GM21447 (cell line): ENCODE results near the gene LONRF3.
"Not testable (repeated sequence)": the region's sequence is repeated elsewhere in the genome, so short reads cannot be mapped to it uniquely, and the experiment has no call there.

Experiments
- ATAC-seq: cut with Tn5 transposase; IDR thresholded peaks from one replicate; pipeline ENCODE4 v1.9.1; 2021; ENCODE audit not compliant: unreplicated experiment

The LONRF3 gene

GRCh38 chrX:118983513-118983912 lies 9.1 kb downstream of the LONRF3 start:
- ATAC-seq = no peak

GRCh38 chrX:118988911-118989310 lies 14.5 kb downstream of the LONRF3 start:
- ATAC-seq = no peak

GRCh38 chrX:118989886-118990285 lies 15.5 kb downstream of the LONRF3 start:
- no peak for ATAC-seq

GRCh38 chrX:118990512-118991227 lies 16.3 kb downstream of the LONRF3 start:
- ATAC-seq = no peak

GRCh38 chrX:118992441-118993121 lies 18.2 kb downstream of the LONRF3 start:
- ATAC-seq = not testable (repeated sequence)

GRCh38 chrX:119003462-119003861 lies 29.0 kb downstream of the LONRF3 start:
- ATAC-seq = no peak

- ATAC-seq = no peak
Observed at GRCh38 chrX:119004920-119005524, 30.6 kb downstream of the LONRF3 start.

GRCh38 chrX:119007189-119007770 lies 32.9 kb downstream of the LONRF3 start:
- ATAC-seq = no peak

- no peak for ATAC-seq
Observed at GRCh38 chrX:119008110-119008744, 33.8 kb downstream of the LONRF3 start.

GRCh38 chrX:119009071-119009470 lies 34.7 kb downstream of the LONRF3 start:
- no peak for ATAC-seq

GRCh38 chrX:119010491-119010890 lies 36.1 kb downstream of the LONRF3 start:
- ATAC-seq = no peak

GRCh38 chrX:119013164-119013563 lies 38.7 kb downstream of the LONRF3 start:
- no peak for ATAC-seq

- peak; percentile 91 for ATAC-seq
Observed at GRCh38 chrX:119015407-119016237, 41.2 kb downstream of the LONRF3 start.

- no peak for ATAC-seq
Observed at GRCh38 chrX:119017077-119017476, 42.7 kb downstream of the LONRF3 start.

- no peak for ATAC-seq
Observed at GRCh38 chrX:119025900-119026299, 51.5 kb downstream of the LONRF3 start.

- ATAC-seq = not testable (repeated sequence)
Observed at GRCh38 chrX:119026344-119026743, 51.9 kb downstream of the LONRF3 start.

- ATAC-seq = not testable (repeated sequence)
Observed at GRCh38 chrX:119027960-119028732, 53.7 kb downstream of the LONRF3 start.

GRCh38 chrX:119028733-119029330 lies 54.4 kb downstream of the LONRF3 start:
- ATAC-seq = no peak

- not testable (repeated sequence) for ATAC-seq
Observed at GRCh38 chrX:119029656-119030055, 55.2 kb downstream of the LONRF3 start.
